Measurements from ENCODE around the gene SPEF2.
"Not testable (repeated sequence)": the region's sequence is repeated elsewhere in the genome, so short reads cannot be mapped to it uniquely, and the experiment has no call there.

The SPEF2 gene

GRCh38 chr5:35651002-35651756 is 33.5 kb downstream of the SPEF2 start:
- DNase-seq (ENCODE audit: low spot score) (peak; percentile 67), FAIRE-seq (no peak)

DNA sequence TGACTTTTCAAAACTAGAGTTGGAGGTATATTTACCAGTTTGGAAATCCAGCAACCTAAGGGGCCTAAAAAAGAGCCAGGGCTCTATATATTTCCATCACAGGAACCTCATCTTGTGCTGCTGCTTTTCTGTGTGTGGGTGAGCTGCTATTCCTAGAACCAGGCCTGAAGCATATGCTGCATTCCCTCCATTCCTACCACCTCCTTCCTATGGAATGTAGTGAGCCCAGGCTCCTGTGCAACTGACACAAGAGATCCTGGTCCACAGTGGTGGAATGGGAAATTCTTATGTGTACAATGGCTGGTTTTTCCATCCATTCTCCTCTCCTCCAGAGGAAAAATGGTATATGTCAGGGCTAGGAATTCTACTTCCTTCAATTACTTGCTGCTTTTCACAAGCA is 39.1 kb downstream of the SPEF2 start:
- DNase-seq (ENCODE audit: low spot score) (no peak), FAIRE-seq (no peak)

DNA sequence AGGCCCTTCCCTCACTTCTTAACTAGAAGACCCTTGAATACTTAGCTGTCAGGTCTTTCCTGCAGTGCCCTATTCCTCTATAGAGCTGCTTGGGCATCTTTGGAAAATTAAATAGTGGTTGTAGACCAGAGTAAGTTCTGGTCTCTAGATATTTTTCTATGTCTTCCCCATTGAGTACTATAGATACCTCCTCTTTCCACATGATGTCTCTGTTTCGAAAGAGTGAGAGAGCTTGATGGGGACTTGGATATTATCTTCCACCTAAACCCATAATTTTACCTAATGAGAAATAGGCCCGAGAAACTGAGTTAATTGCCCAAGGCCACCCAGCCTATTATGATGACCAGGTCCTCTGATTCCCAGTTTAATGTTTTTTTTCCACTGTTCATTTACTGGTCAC is 40.2 kb downstream of the SPEF2 start:
- DNase-seq (ENCODE audit: low spot score): no peak
- FAIRE-seq: no peak

GRCh38 chr5:35659556-35659955 is 41.9 kb downstream of the SPEF2 start:
- FAIRE-seq: no peak
- no peak for DNase-seq (ENCODE audit: low spot score)

GRCh38 chr5:35660451-35660850 is 42.8 kb downstream of the SPEF2 start:
- no peak for DNase-seq (ENCODE audit: low spot score)
- no peak for FAIRE-seq

GRCh38 chr5:35664584-35664983 is 46.9 kb downstream of the SPEF2 start:
- DNase-seq (ENCODE audit: low spot score) (no peak), FAIRE-seq (no peak)

- no peak for DNase-seq (ENCODE audit: low spot score)
- FAIRE-seq: no peak
Measured at GRCh38 chr5:35665096-35665495, 47.4 kb downstream of the SPEF2 start.

DNA sequence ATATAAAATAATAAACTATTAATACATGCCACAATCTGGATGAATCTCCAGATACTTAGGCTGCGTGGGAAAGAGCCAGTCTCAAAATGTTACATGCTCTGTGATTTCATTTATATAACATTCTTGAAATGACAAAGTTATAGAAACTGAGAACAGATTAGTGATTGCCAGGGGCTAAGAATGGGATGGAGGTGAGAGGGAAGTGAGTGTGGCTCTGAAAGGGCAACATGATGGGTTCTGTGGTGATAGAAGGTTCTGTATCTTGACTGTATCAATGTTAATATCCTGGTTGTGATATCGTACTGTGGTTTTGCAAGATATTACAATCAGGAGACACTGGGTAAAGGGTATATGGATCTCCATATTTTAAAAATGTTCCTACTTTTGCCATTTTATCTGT is 50.7 kb downstream of the SPEF2 start:
- DNase-seq (ENCODE audit: low spot score): no peak
- FAIRE-seq: no peak

DNA sequence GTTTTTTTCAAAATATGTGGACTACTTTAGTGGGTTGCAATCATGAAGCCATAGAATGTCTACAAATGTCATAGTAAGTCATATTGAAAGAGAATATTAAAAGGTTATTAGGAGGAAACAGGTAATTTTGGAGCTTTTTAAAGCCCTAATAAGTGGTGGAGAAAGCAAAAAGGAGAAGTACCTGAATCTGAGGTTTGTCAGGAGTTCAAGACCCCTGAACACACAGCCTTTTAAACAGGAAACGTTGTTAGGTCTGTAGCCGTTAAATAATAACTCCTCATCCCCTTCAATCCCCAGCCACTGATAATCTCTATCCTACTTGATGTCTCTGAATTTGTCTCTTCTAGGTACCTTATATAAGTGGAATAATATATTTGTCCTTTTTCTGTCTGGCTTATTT is 51.1 kb downstream of the SPEF2 start:
- no peak for FAIRE-seq
- no peak for DNase-seq (ENCODE audit: low spot score)

DNA sequence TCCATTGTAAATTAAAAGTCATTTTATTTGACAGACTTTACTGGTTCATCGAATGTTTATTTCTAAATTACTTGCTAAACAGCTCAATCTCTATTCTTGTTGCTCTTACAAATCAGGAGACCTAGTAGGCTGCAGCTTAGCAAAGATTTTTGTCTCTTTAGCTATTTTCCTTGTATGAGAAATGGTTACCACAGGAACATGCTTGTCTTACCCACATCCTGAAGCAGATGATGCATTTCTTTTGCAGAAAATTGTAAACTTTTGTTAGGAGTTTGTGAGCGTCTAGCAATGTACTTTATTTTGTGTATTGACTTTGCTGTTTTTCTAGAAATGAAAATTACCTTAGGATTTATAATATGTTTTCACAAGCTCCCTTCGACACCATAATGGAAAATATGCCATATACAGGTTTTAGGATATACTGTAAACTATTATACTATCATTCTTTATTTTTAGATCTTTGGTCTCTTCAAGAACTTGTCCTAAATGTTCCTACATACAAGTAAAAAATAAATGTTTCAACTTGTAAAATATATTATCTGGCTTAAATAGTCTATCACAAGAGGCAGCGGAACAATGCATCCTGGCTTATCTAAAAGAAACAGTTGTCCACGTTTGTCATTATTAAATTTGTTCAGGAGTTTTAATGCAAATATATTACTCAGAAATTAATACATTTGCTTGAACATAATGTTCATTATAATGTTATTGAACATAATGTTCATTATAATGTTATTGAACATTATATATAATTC is 54.1 kb downstream of the SPEF2 start:
- no peak for DNase-seq (ENCODE audit: low spot score)
- no peak for FAIRE-seq

GRCh38 chr5:35672296-35672655 is 54.6 kb downstream of the SPEF2 start:
- DNase-seq (ENCODE audit: low spot score); FAIRE-seq: not testable (repeated sequence)

GRCh38 chr5:35672995-35673394 is 55.3 kb downstream of the SPEF2 start:
- no peak for DNase-seq (ENCODE audit: low spot score)
- FAIRE-seq: no peak

DNA sequence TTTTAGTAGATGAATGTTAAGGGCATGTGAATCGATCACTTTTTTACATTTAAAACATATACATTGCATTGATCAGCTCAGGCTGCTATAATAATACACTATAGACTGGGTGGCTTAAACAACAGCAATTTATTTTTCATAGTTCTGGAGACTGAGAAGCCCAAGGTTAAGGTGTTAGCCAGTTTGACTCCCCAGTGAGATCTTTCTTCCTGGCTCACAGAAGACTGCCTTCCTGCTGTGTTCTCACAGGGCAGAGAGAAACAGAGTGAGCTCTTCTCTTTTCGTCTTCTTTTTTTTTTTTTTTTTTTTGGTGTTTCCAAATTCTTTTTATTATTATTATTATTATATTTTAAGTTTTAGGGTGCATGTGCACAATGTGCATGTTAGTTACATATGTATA is 56.4 kb downstream of the SPEF2 start:
- DNase-seq (ENCODE audit: low spot score) (no peak), FAIRE-seq (no peak)

GRCh38 chr5:35675392-35675791 is 57.7 kb downstream of the SPEF2 start:
- no peak for FAIRE-seq
- DNase-seq (ENCODE audit: low spot score): no peak

- FAIRE-seq (no peak), DNase-seq (ENCODE audit: low spot score) (no peak)
Measured at GRCh38 chr5:35677878-35678277, 60.2 kb downstream of the SPEF2 start.

DNA sequence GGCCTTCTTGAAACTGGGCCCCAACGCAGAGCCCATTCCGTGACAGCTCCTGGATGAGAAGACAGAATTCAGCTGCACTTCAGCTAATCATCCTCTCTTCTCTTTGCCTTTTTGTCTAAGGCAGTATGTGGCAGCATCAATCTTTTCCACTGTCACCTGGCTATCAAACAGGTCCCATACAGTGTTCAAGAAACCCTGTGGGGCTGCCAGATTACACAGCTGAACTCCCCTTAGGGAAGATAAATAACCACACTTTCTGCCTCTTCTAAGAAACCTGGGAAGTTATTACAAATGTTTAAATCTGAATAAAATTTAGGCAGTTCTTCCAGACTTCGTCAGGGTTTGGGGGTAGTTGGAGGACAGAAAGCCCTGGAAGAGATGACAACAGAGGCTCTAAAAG is 61.0 kb downstream of the SPEF2 start:
- no peak for FAIRE-seq
- no peak for DNase-seq (ENCODE audit: low spot score)

GRCh38 chr5:35679357-35679756 is 61.7 kb downstream of the SPEF2 start:
- DNase-seq (ENCODE audit: low spot score) (no peak), FAIRE-seq (no peak)

DNA sequence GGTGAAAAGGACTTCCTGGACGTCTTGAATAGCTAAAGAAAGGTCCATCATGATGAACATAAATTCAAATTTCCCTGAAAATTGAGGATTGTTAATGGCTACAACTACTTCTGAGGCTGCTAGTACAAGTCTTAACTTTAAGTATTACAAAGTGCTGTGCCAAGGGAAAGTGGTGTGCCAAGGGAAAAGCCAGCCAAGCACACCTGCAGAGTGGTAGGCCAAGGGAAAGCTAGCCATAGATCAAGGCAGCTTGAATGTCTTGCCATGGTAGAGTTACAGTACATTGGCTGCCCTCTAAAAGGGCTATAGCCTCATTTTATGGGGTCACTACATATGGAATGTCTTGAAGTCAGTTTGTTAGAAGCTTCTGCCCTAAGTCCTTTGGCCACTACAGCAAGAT is 64.2 kb downstream of the SPEF2 start:
- FAIRE-seq: no peak
- DNase-seq (ENCODE audit: low spot score): no peak

GRCh38 chr5:35683466-35683865 is 65.8 kb downstream of the SPEF2 start:
- FAIRE-seq: no peak
- no peak for DNase-seq (ENCODE audit: low spot score)

GRCh38 chr5:35685161-35685560 is 67.5 kb downstream of the SPEF2 start:
- FAIRE-seq: no peak
- DNase-seq (ENCODE audit: low spot score): no peak

DNA sequence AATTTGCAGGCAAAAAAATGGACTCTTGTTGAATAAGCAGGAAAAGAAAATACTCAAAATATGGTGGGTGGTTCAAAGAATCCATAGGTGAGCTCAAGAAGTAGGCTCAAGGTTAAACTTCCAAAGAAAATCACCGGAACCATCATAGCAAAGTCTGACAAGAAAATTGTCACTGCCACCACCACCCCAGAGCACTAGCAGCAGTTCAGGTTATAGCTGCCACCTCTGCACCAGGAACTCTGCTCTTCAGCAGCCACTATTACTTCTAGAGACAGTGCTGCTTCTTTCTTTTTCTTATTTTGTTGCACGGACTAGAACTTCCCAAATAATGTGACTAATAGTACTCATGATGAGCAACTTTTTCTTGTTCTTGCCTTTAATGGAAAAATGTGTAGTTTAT is 70.3 kb downstream of the SPEF2 start:
- no peak for DNase-seq (ENCODE audit: low spot score)
- FAIRE-seq: no peak

- DNase-seq (ENCODE audit: low spot score) (no peak), FAIRE-seq (no peak)
Measured at GRCh38 chr5:35694481-35694880, 76.8 kb downstream of the SPEF2 start.

All from urothelium cell line (cell line).